Lower leg skin (tissue), 3 donors: ENCODE results near the gene TMTC1.

ENCODE experiments used
- POLR2A ChIP-seq, 2 donors: fragments of 450-650 bp; IDR thresholded peaks; one replicate each; pipeline ENCODE4 v1.6.1; 2016 to 2017; ENCODE audit warnings: antibody characterized with exemption in 2 of 2, mild to moderate bottlenecking in 1 of 2, moderate library complexity in 1 of 2
- TF ChIP-seq, protein P1 (sequence below), 3 donors: fragments of 450-650 bp; IDR thresholded peaks; one replicate each; pipeline ENCODE4 v1.5.1; 2016; ENCODE audit warnings: antibody characterized with exemption in 3 of 3, mild to moderate bottlenecking in 3 of 3, moderate library complexity in 2 of 3

DNA sequence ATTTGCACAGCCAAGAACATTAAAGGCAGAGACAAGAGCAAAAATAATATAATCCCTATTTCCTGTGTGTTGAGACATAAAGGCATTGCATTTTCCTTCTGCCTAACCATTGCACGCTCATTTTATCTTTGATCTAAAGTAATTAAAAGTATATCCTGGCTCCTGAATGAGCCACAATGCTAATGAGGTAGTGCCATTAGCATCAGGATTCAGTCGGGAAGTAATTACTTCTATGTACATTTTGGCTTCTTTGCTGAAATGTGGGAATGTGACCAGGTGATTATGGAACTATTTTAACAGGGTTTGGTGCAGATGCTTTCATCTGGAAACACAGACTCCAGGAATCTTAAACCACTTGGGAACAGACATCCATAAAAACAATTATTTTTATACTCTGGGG, 77.4 kb downstream of the TMTC1 start:
- TF ChIP-seq, protein P1, sequence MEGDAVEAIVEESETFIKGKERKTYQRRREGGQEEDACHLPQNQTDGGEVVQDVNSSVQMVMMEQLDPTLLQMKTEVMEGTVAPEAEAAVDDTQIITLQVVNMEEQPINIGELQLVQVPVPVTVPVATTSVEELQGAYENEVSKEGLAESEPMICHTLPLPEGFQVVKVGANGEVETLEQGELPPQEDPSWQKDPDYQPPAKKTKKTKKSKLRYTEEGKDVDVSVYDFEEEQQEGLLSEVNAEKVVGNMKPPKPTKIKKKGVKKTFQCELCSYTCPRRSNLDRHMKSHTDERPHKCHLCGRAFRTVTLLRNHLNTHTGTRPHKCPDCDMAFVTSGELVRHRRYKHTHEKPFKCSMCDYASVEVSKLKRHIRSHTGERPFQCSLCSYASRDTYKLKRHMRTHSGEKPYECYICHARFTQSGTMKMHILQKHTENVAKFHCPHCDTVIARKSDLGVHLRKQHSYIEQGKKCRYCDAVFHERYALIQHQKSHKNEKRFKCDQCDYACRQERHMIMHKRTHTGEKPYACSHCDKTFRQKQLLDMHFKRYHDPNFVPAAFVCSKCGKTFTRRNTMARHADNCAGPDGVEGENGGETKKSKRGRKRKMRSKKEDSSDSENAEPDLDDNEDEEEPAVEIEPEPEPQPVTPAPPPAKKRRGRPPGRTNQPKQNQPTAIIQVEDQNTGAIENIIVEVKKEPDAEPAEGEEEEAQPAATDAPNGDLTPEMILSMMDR (IDR thresholded peaks at IDR 0.05): no peak
- TF ChIP-seq POLR2A (IDR thresholded peaks at IDR 0.05): no peak
